ENCODE measurements around the gene DDX19B.

DNA sequence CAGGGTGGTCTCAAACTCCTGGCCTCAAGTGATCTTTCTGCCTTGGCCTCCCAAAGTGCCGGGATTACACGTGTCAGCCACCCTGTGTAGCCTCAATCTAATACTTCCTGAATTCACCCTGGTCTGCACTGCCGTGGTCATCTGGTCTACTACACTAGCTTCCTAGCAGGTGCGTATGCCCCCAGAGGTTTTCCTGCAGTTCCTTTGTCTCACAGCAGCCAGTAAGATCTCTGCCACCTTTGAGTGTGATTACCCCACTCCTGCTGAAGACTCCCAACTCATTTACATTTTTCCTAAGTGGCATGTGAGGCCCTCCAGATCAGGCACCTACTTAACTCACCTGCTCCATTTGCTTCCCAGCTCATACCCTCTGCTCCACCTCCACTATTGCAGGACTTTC lies 42.6 kb downstream of the DDX19B start:
- TF ChIP-seq GATA2 (IDR thresholded peaks at IDR 0.05; ENCODE audit: low read depth, low read length) (no peak), GATA3 (IDR thresholded peaks at IDR 0.05; ENCODE audit: low read depth, low read length) (no peak)
